ENCODE data around the gene CFAP65.

Gene CFAP65

DNA sequence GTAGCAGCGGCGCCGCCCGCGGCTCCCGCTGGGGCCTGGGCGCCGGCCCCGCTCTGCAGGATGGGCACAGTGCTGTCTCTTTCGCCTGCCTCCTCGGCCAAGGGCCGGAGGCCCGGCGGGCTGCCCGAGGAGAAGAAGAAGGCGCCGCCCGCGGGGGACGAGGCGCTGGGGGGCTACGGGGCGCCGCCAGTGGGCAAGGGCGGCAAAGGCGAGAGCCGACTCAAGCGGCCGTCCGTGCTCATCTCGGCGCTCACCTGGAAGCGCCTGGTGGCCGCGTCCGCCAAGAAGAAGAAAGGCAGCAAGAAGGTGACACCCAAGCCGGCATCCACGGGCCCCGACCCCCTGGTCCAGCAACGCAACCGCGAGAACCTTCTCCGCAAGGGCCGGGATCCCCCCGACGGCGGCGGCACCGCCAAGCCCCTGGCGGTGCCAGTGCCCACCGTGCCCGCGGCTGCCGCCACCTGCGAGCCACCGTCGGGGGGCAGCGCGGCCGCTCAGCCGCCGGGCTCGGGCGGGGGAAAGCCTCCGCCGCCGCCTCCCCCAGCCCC lies 81.5 kb downstream of the CFAP65 start:
- Histone ChIP-seq H3K9ac (ENCODE audit: low read length) (no peak overlapping the region), H3K27me3 (ENCODE audit: control insufficient read depth in 1 of 2, insufficient read depth in 2 of 2, low read length in 2 of 2) (peaks cover 44 to 68% of the 10 kb centered on the region in 2 donors), H3K36me3 (ENCODE audit: insufficient read depth, low read length) (no peaks in the 10 kb centered on the region), H3K27ac (ENCODE audit: low read depth, low read length) (no peak overlapping the region), H3K4me3 (ENCODE audit: low read depth in 1 of 2, low read length in 2 of 2) (no peak overlapping the region), H3K9me3 (ENCODE audit: low read length) (no peaks in the 10 kb centered on the region), H3K4me1 (ENCODE audit: insufficient read depth, low read length) (no peaks in the 10 kb centered on the region)

DNA sequence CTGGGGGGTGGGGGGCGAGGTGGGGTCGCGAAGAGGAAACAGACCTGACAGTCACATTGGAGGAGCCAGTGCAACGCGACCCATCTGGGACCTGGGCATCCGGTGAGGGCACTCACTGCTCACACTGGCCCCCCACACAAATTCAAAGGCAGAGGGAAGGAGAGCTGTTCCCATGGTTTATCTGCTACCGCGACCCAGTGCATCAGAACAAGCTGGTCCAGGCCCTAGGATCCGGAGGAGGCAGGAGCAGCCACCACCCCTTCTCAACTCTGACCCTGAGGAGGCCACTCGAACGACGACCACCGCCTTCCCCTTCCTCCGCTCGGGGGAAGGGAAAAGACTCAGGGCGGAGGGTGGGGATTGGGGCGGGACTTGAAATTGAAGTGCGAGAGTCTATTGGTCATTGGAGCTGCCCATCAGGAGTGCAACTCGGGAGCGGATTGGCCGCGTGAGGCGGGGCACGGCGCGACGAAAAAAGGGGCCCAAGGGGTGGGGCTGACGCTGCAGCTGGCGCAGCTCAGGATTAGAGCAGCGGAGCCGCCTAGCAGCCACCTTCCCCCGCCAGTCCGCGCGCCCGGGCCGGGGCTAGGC lies 82.1 kb downstream of the CFAP65 start, which contains the start of gene CDK5R2:
TSS of gene CDK5R2 (plus strand) at position 526 of the 591 bp plus-strand sequence. CDS start 155 bp downstream, outside the sequence.
- Histone ChIP-seq H3K4me3 (ENCODE audit: low read depth in 1 of 2, low read length in 2 of 2) (no peak within 1 kb of the TSS), H3K36me3 (ENCODE audit: insufficient read depth, low read length) (no peaks in the 10 kb centered on the region), H3K27me3 (ENCODE audit: control insufficient read depth in 1 of 2, insufficient read depth in 2 of 2, low read length in 2 of 2) (peaks cover 41 to 65% of the 10 kb centered on the region in 2 donors), H3K4me1 (ENCODE audit: insufficient read depth, low read length) (no peaks in the 10 kb centered on the region), H3K9ac (ENCODE audit: low read length) (no peak within 1 kb of the TSS), H3K27ac (ENCODE audit: low read depth, low read length) (no peak within 1 kb of the TSS), H3K9me3 (ENCODE audit: low read length) (no peaks in the 10 kb centered on the region)

DNA sequence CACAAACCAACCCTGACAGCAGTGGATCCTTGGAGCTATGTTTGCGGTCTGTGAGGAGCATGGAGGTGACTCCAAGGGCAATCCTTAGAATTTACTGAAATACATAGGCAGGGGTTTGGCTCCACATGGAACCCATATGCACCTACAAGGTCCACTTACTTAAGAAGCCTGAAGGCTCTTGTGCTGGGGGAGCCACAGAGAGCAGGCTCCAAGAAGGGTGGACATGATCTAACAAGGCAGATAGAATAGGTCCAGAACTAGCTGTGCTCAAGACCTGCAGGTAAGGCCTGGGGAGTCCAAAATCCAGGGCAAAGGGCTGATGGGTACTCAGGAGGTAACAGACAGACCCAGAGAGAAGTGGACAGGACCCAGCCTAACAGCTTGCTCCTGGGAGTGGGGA lies 83.0 kb downstream of the CFAP65 start:
- Histone ChIP-seq H3K36me3 (ENCODE audit: insufficient read depth, low read length) (no peaks in the 10 kb centered on the region), H3K9me3 (ENCODE audit: low read length) (no peaks in the 10 kb centered on the region), H3K4me3 (ENCODE audit: low read depth in 1 of 2, low read length in 2 of 2) (no peak overlapping the region), H3K27ac (ENCODE audit: low read depth, low read length) (no peak overlapping the region), H3K4me1 (ENCODE audit: insufficient read depth, low read length) (no peaks in the 10 kb centered on the region), H3K9ac (ENCODE audit: low read length) (no peak overlapping the region), H3K27me3 (ENCODE audit: control insufficient read depth in 1 of 2, insufficient read depth in 2 of 2, low read length in 2 of 2) (peaks cover 32 to 56% of the 10 kb centered on the region in 2 donors)

DNA sequence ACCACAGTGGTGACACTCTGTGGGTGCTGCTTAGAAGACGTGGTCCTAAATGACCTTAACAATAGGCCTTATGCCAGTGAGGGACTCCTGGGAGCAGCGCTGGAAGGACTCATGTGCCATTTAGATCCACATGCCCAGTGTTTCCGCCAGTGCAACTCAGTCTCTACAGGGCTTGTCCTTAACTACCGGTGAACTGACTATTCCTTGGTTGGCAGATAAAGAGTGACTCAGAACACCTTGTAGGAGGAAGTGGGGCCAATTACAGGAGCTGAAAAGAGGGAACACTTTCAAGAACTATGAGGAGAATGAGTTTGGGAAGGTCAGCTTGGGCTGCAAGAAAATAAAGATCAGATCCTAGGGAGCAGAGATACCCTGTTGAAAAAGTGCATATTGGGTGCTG lies 83.6 kb downstream of the CFAP65 start:
- Histone ChIP-seq H3K27ac (ENCODE audit: low read depth, low read length) (no peak overlapping the region), H3K36me3 (ENCODE audit: insufficient read depth, low read length) (no peaks in the 10 kb centered on the region), H3K27me3 (ENCODE audit: control insufficient read depth in 1 of 2, insufficient read depth in 2 of 2, low read length in 2 of 2) (peaks cover 26 to 50% of the 10 kb centered on the region in 2 donors), H3K9me3 (ENCODE audit: low read length) (no peaks in the 10 kb centered on the region), H3K4me3 (ENCODE audit: low read depth in 1 of 2, low read length in 2 of 2) (no peak overlapping the region), H3K4me1 (ENCODE audit: insufficient read depth, low read length) (no peaks in the 10 kb centered on the region), H3K9ac (ENCODE audit: low read length) (no peak overlapping the region)

DNA sequence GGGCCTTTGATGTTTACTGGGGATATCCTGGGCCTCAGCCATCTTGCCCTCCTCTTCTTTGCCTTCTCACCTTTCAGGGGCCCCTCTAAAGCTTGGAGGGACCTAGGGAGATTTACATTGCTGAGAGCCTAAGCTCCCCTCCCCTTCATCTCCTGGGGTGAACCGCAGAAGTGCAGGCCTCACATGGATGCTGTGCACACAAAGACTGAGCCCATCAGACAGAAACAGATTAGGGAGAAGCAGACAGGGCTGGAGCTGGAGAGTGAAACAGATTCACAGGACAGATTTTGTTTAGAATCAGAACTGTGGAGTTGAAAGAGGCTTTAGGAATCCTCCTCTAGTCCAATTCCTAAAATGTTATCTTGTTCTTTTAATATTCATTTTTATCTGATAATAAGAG lies 85.3 kb downstream of the CFAP65 start:
- H3K9me3 ChIP-seq (ENCODE audit: low read length) = no peaks in the 10 kb centered on the region
- H3K27me3 ChIP-seq (ENCODE audit: control insufficient read depth in 1 of 2, insufficient read depth in 2 of 2, low read length in 2 of 2) = peaks cover 12 to 34% of the 10 kb centered on the region in 2 donors
- H3K36me3 ChIP-seq (ENCODE audit: insufficient read depth, low read length) = no peaks in the 10 kb centered on the region
- no peak overlapping the region for H3K9ac ChIP-seq (ENCODE audit: low read length)
- no peak overlapping the region for H3K4me3 ChIP-seq (ENCODE audit: low read depth in 1 of 2, low read length in 2 of 2)
- no peak overlapping the region for H3K27ac ChIP-seq (ENCODE audit: low read depth, low read length)
- no peaks in the 10 kb centered on the region for H3K4me1 ChIP-seq (ENCODE audit: insufficient read depth, low read length)

DNA sequence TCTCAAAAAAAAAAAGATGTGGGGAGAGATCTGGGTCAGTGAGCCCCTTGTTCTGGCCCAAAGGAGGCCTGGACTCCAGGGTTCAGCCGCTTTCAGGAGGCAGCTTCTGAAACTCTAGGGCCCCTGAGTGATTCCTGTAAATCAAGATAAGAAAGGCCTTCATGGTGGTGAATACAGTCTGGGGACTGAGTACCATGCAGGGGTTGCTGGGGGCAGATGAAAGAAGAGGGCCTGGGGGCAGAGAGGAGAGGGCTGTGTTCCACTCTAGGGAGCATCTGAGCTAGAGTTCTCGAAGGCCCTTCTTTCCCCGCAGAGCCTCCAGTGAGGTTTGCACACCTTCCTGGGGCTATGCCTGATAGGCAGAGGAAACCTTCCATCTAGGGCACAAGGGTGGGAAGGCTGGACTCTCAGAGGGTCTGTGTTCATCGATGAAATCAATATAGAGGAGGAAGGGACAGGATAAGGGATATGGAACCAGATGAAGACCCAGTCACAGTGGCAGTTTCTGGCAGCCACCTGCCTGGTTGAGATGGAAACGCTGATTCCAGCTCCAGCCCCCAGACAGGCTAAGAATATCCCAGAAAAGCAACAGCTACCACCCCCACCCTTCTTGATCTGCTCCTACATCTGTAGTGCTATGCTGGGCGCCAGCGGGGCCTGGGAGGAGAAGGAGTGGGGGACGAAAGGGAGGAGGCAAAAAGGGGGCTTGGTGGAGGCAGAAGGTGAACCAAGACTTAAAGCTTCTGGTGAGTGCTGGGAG lies 86.6 kb downstream of the CFAP65 start:
- no peak overlapping the region for H3K9ac ChIP-seq (ENCODE audit: low read length)
- H3K9me3 ChIP-seq (ENCODE audit: low read length) = no peaks in the 10 kb centered on the region
- no peak overlapping the region for H3K4me3 ChIP-seq (ENCODE audit: low read depth in 1 of 2, low read length in 2 of 2)
- H3K36me3 ChIP-seq (ENCODE audit: insufficient read depth, low read length) = no peaks in the 10 kb centered on the region
- H3K4me1 ChIP-seq (ENCODE audit: insufficient read depth, low read length) = no peaks in the 10 kb centered on the region
- peaks cover 11 to 21% of the 10 kb centered on the region in 2 donors for H3K27me3 ChIP-seq (ENCODE audit: control insufficient read depth in 1 of 2, insufficient read depth in 2 of 2, low read length in 2 of 2)
- no peak overlapping the region for H3K27ac ChIP-seq (ENCODE audit: low read depth, low read length)

DNA sequence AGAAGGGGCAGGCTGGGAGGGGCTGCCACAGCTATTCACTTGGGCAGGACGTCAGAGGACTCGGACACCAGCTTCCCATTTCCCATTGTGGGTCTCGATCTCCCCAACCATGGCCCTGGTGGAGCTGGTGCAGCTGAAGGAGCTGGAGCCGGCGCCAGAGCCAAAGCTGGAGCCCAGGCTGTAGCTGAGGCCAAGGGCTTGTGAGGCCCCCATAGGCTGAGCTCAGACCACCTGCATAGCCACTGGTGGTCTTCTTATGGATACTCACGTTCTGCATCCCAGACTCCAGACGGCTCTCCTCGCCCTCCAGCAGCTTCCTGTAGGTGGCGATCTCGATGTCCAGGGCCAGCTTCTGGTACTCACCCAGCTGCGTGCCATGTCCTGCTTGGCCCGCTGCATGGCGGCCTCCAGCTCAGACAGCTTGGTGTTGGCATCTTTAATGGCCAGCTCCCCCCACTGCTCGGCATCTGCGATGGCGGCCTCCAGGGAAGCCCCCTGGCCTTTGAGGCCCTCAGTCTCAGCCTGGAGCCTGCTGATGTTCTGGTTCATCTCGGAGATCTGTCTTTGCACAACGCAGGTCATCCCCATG lies 87.9 kb downstream of the CFAP65 start:
- Histone ChIP-seq H3K4me3 (ENCODE audit: low read depth in 1 of 2, low read length in 2 of 2) (no peak overlapping the region), H3K4me1 (ENCODE audit: insufficient read depth, low read length) (no peaks in the 10 kb centered on the region), H3K27ac (ENCODE audit: low read depth, low read length) (no peak overlapping the region), H3K9ac (ENCODE audit: low read length) (no peak overlapping the region), H3K36me3 (ENCODE audit: insufficient read depth, low read length) (no peaks in the 10 kb centered on the region), H3K27me3 (ENCODE audit: control insufficient read depth in 1 of 2, insufficient read depth in 2 of 2, low read length in 2 of 2) (peaks cover 4 to 8% of the 10 kb centered on the region in 2 donors), H3K9me3 (ENCODE audit: low read length) (no peaks in the 10 kb centered on the region)
